Sigmoid colon (tissue), 4 donors: ENCODE data around the gene SIGLEC9.

Experiments
- EP300 ChIP-seq, 4 donors: sonication (generic); formaldehyde crosslinking; IDR thresholded peaks; one replicate each; pipeline ENCODE4 v1.6.1; 2017; ENCODE audit warnings: antibody characterized with exemption in 4 of 4
- POLR2AphosphoS5 ChIP-seq, 4 donors: sonication (generic); formaldehyde crosslinking; IDR thresholded peaks; one replicate each; pipeline ENCODE4 v1.6.1; 2017; ENCODE audit warnings: antibody characterized with exemption in 4 of 4
- TF ChIP-seq, protein P1 (sequence below), 4 experiments: fragments of 450-650 bp in 3 of 4; fragments of 200-600 bp in 1 of 4; IDR thresholded peaks; one replicate each; pipeline ENCODE4 v1.5.1; 2016 to 2019; ENCODE audit warnings: antibody characterized with exemption in 4 of 4, mild to moderate bottlenecking in 3 of 4, moderate library complexity in 2 of 4

DNA sequence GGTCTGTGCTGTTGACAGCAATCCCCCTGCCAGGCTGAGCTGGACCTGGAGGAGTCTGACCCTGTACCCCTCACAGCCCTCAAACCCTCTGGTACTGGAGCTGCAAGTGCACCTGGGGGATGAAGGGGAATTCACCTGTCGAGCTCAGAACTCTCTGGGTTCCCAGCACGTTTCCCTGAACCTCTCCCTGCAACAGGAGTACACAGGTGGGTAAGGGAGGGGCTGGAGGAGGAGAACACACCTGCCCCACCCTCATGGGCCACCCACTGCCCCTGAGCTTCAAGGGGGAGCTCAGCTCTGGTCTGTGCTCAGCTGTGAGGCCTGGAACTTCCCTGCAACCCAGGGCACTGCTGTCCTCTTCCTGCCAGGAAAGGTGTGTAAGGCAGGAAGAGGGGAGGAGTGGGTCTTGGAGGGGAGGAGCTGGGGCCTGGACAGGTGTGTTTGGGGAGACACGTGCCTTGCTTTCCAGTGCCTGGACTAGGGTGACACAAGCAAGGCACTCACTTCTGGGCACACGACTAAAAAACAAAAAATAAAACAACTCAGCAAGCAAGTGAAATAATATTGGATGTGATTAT is 21.3 kb downstream of the SIGLEC9 start:
- TF ChIP-seq, protein P1, sequence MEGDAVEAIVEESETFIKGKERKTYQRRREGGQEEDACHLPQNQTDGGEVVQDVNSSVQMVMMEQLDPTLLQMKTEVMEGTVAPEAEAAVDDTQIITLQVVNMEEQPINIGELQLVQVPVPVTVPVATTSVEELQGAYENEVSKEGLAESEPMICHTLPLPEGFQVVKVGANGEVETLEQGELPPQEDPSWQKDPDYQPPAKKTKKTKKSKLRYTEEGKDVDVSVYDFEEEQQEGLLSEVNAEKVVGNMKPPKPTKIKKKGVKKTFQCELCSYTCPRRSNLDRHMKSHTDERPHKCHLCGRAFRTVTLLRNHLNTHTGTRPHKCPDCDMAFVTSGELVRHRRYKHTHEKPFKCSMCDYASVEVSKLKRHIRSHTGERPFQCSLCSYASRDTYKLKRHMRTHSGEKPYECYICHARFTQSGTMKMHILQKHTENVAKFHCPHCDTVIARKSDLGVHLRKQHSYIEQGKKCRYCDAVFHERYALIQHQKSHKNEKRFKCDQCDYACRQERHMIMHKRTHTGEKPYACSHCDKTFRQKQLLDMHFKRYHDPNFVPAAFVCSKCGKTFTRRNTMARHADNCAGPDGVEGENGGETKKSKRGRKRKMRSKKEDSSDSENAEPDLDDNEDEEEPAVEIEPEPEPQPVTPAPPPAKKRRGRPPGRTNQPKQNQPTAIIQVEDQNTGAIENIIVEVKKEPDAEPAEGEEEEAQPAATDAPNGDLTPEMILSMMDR (IDR thresholded peaks at IDR 0.05) = no peak
- no peak for TF ChIP-seq EP300 (IDR thresholded peaks at IDR 0.05)
- TF ChIP-seq POLR2AphosphoS5 (IDR thresholded peaks at IDR 0.05) = no peak
